ENCODE measurements around the gene FAAH2. TPM values are rescaled to one million over a fixed set of nuclear protein-coding genes. Genes with fewer than 3 reads are reported as not detected.

Gene FAAH2
- total and polyA plus RNA-seq, 9 donors, result 0.29 to 34.7 (median 1.2) TPM

DNA sequence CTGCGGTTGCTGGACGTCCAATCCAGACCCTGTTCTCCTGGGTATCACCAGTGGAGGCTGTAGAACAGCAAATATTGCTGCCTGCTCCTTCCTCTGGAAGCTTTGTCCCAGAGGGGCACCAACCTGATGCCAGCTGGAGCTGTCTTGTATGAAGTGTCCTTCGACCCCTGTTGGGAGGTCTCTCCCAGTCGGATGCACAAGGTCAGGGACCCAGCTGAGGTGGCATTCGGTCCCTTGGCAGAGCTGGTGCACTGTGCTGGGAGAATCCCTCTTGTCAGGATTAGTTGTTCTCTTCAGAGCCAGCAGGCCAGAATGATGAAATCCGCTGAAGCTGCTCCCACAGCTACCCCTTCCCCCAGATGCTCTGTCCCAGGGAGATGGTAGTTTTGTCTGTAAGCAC, 195.0 kb downstream of the FAAH2 start:
- H3K4me3 ChIP-seq, result no peak overlapping the region
- no peaks in the 10 kb centered on the region for H3K27me3 ChIP-seq
- H3K4me1 ChIP-seq (ENCODE audit: insufficient read depth), result no peaks in the 10 kb centered on the region
- H3K36me3 ChIP-seq, result no peaks in the 10 kb centered on the region
- no peaks in the 10 kb centered on the region for H3K9me3 ChIP-seq
- TF ChIP-seq, protein P1, sequence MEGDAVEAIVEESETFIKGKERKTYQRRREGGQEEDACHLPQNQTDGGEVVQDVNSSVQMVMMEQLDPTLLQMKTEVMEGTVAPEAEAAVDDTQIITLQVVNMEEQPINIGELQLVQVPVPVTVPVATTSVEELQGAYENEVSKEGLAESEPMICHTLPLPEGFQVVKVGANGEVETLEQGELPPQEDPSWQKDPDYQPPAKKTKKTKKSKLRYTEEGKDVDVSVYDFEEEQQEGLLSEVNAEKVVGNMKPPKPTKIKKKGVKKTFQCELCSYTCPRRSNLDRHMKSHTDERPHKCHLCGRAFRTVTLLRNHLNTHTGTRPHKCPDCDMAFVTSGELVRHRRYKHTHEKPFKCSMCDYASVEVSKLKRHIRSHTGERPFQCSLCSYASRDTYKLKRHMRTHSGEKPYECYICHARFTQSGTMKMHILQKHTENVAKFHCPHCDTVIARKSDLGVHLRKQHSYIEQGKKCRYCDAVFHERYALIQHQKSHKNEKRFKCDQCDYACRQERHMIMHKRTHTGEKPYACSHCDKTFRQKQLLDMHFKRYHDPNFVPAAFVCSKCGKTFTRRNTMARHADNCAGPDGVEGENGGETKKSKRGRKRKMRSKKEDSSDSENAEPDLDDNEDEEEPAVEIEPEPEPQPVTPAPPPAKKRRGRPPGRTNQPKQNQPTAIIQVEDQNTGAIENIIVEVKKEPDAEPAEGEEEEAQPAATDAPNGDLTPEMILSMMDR (IDR thresholded peaks at IDR 0.05), result no peak
- TF ChIP-seq EP300 (IDR thresholded peaks at IDR 0.05), result no peak
- TF ChIP-seq POLR2A (IDR thresholded peaks at IDR 0.05), result no peak
- no peak for DNase-seq
- intact Hi-C loops (cut with DNase I), result no loop called here
- WGBS, 3 donors, result 71 to 85% (median 76%) methylated on average over 6 of the region's 6 CpGs
- H3K27ac ChIP-seq, result no peak overlapping the region

DNA sequence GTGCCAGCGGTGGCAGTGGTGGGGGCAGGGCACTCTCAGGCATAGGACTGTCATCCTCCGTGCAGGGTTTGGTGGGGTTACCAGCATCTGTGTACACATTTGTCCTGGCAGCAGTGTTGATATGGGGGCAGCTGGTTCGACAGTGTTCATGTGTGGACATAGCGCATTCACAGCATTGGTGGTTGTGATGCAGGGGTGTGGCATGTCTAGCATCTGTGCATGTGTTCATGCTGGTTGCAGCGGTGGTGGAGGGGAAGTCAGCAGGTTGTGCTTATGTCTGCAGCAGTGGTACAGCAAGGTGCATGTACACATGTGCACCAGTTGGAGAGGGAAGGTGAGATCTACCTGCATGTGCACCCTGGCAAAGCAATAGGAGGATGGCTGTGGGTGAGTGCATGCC, 230.0 kb downstream of the FAAH2 start:
- intact Hi-C loops (cut with DNase I), result no loop called here
- no peaks in the 10 kb centered on the region for H3K9me3 ChIP-seq
- no peaks in the 10 kb centered on the region for H3K36me3 ChIP-seq
- no peak overlapping the region for H3K4me3 ChIP-seq
- DNase-seq, result no peak
- no peaks in the 10 kb centered on the region for H3K27me3 ChIP-seq
- no peaks in the 10 kb centered on the region for H3K4me1 ChIP-seq (ENCODE audit: insufficient read depth)
- 76 to 85% (median 78%) methylated on average over 5 of the region's 5 CpGs for WGBS, 3 donors
- no peak for TF ChIP-seq POLR2A (IDR thresholded peaks at IDR 0.05)
- TF ChIP-seq, protein P1 (IDR thresholded peaks at IDR 0.05), result no peak
- no peak for TF ChIP-seq EP300 (IDR thresholded peaks at IDR 0.05)
- no peak overlapping the region for H3K27ac ChIP-seq

GRCh38 chrX:57519578-57520118, 233.1 kb downstream of the FAAH2 start:
- Histone ChIP-seq H3K9me3 (no peaks in the 10 kb centered on the region), H3K27me3 (no peaks in the 10 kb centered on the region), H3K4me1 (ENCODE audit: insufficient read depth) (no peaks in the 10 kb centered on the region), H3K36me3 (no peaks in the 10 kb centered on the region), H3K27ac (no peak overlapping the region), H3K4me3 (no peak overlapping the region)
- intact Hi-C loops (cut with DNase I), result no loop called here
- WGBS, 3 donors, result 61 to 77% (median 67%) methylated on average over 2 of the region's 2 CpGs
- DNase-seq, result no peak
- no peak for TF ChIP-seq POLR2A (IDR thresholded peaks at IDR 0.05)
- TF ChIP-seq EP300 (IDR thresholded peaks at IDR 0.05), result no peak
- TF ChIP-seq, protein P1 (IDR thresholded peaks at IDR 0.05), result no peak

DNA sequence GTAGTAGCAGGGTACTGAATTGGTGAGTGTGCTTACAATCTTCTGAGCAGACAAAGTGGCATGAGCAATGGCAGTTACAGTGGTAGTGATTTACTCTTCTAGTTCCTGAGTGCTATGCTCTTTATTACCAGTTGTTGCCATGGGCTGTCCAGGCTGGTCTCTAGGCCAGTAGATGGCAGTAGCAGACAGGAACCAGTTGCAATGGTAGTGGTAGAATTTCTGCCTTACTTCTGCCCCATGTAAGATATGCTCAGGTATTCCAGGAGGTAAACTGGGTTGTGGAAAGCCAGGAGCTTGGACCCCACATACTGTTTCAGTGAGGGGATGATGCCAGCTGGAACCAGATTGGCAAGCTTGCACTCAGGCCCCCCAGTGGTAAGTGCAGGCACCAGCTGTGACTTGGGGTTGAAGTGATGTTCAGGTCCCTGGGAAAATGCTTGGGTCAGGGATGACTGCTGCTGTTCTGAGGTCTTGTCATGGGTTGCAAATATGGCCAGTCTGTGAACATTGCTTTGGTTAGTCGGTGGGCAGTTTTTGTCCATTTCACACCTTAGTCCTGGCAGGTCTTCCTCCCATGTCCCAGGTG, 242.3 kb downstream of the FAAH2 start:
- intact Hi-C loops (cut with DNase I), result no loop called here
- Histone ChIP-seq H3K9me3 (no peaks in the 10 kb centered on the region), H3K27me3 (no peaks in the 10 kb centered on the region), H3K27ac (no peak overlapping the region), H3K4me1 (ENCODE audit: insufficient read depth) (no peaks in the 10 kb centered on the region), H3K36me3 (no peaks in the 10 kb centered on the region), H3K4me3 (no peak overlapping the region)
- no peak for TF ChIP-seq EP300 (IDR thresholded peaks at IDR 0.05)
- TF ChIP-seq POLR2A (IDR thresholded peaks at IDR 0.05), result no peak
- TF ChIP-seq, protein P1 (IDR thresholded peaks at IDR 0.05), result no peak
- 44 to 55% (median 53%) methylated on average over 1 of the region's 1 CpG for WGBS, 3 donors
- no peak for DNase-seq

Other genes with a start within 250 kb of the FAAH2 start
- 10 to 100 TPM in 3 of 7 donors, 1 to 10 TPM in 4; 3.3 to 10.7 (median 8.5) TPM for gene SPIN2B, start 165.2 kb upstream of the FAAH2 start, total RNA-seq
- gene SPIN2B, start 165.2 kb upstream of the FAAH2 start, polyA plus RNA-seq, result 10 to 100 TPM in 1 of 2 donors, 1 to 10 TPM in 1; 7.7 to 13.5 TPM
- under 1 TPM; 0.23 to 0.72 (median 0.48) TPM for gene SPIN2A, start 149.3 kb upstream of the FAAH2 start, total RNA-seq
- gene SPIN2A, start 149.3 kb upstream of the FAAH2 start, polyA plus RNA-seq, result under 1 TPM; 0.36 to 0.40 TPM

Measured in ovary (tissue), 9 donors.